ENCODE measurements around the gene NHLH1. TPM values are rescaled to one million over a fixed set of nuclear protein-coding genes. Genes with fewer than 3 reads are reported as not detected.

The NHLH1 gene
- total RNA-seq, 5 donors from 2014 or later (not counting 1 experiment from before 2014, with no cell fraction given), result 0.16 to 0.38 (median 0.38) TPM; not detected in 2

GRCh38 chr1:160400223-160400645 lies 33.4 kb downstream of the NHLH1 start, which contains the start of gene VANGL2:
Gene VANGL2 (plus strand): TSS chr1:160400564. CDS start chr1:160415838, 15,274 bp downstream.
- Histone ChIP-seq H3K36me3 (ENCODE audit: control insufficient read depth in 2 of 2, extremely low read depth in 1 of 2, insufficient read depth in 1 of 2, low read length in 1 of 2) (no peaks in the 10 kb centered on the region), H3K27ac (ENCODE audit: low read length) (no peak within 1 kb of the TSS), H3K4me1 (ENCODE audit: control insufficient read depth in 1 of 2, extremely low read depth in 1 of 2, insufficient read depth in 2 of 2, low read length in 2 of 2) (peaks cover 0 to 17% of the 10 kb centered on the region in 2 experiments), H3K9me3 (no peaks in the 10 kb centered on the region), H3K27me3 (replicated peaks in 1 of 2; ENCODE audit: control insufficient read depth in 2 of 2, extremely low read depth in 1 of 2, insufficient read depth in 2 of 2, low read length in 1 of 2) (peaks cover 0 to 35% of the 10 kb centered on the region in 2 experiments), H3K4me3 (ENCODE audit: control insufficient read depth in 1 of 2, extremely low read depth in 1 of 2, low read length in 1 of 2) (peak within 1 kb of the TSS; percentile 33 to 67)
- Mint-ChIP-seq H3K36me3 (no peaks in the 10 kb centered on the region), H3K27me3 (peaks cover 7 to 27% of the 10 kb centered on the region in 2 donors), H3K4me3 (peak within 1 kb of the TSS; percentile 56 to 66 (median 65)), H3K4me1 (peaks cover 6 to 12% (median 11%) of the 10 kb centered on the region in 3 donors), H3K27ac (no peak within 1 kb of the TSS), H3K9me3 (no peaks in the 10 kb centered on the region)
- POLR2A ChIA-PET, result no interaction called here
- DNase-seq (peak in 24 of 35 experiments; percentile 11 to 58 (median 28)), ATAC-seq (replicated peaks in 1 of 4) (peak; percentile 54 to 70 (median 56))
- WGBS (ENCODE audit: insufficient coverage), result 5% methylated on average over 11 of the region's 34 CpGs
- CTCF ChIA-PET, result no interaction called here

- ATAC-seq (replicated peaks in 1 of 4), result peak; percentile 44 to 62 (median 56)
- Mint-ChIP-seq H3K36me3 (no peaks in the 10 kb centered on the region), H3K27me3 (peaks cover 7 to 26% of the 10 kb centered on the region in 2 donors), H3K27ac (no peak overlapping the region), H3K4me1 (peaks cover 6 to 12% (median 11%) of the 10 kb centered on the region in 3 donors), H3K4me3 (peak overlapping the region; percentile 56 to 66 (median 65)), H3K9me3 (no peaks in the 10 kb centered on the region)
- H3K9me3 ChIP-seq, result no peaks in the 10 kb centered on the region
- H3K4me1 ChIP-seq (ENCODE audit: control insufficient read depth in 1 of 2, extremely low read depth in 1 of 2, insufficient read depth in 2 of 2, low read length in 2 of 2), result peaks cover 0 to 17% of the 10 kb centered on the region in 2 experiments
- no peak overlapping the region for H3K27ac ChIP-seq (ENCODE audit: low read length)
- CTCF ChIA-PET, result no interaction called here
- H3K4me3 ChIP-seq (ENCODE audit: control insufficient read depth in 1 of 2, extremely low read depth in 1 of 2, low read length in 1 of 2), result peak overlapping the region; percentile 33 to 67
- DNase-seq, result peak in 6 of 35 experiments; percentile 4 to 22 (median 13)
- WGBS (ENCODE audit: insufficient coverage), result 5% methylated on average over 35 of the region's 55 CpGs
- POLR2A ChIA-PET, result interaction anchor here in 1 of 2 donors (0.7 kb wide), 1 partner anchor 456 kb away, joined by 3 read pairs; no protein-coding TSS in a partner anchor
- H3K27me3 ChIP-seq (replicated peaks in 1 of 2; ENCODE audit: control insufficient read depth in 2 of 2, extremely low read depth in 1 of 2, insufficient read depth in 2 of 2, low read length in 1 of 2), result peaks cover 0 to 35% of the 10 kb centered on the region in 2 experiments
- H3K36me3 ChIP-seq (ENCODE audit: control insufficient read depth in 2 of 2, extremely low read depth in 1 of 2, insufficient read depth in 1 of 2, low read length in 1 of 2), result no peaks in the 10 kb centered on the region
Observed at GRCh38 chr1:160400646-160401486, 34.0 kb downstream of the NHLH1 start.

- ATAC-seq (replicated peaks in 1 of 4), result peak in 1 of 4 experiments; percentile 10
- Histone ChIP-seq H3K27ac (ENCODE audit: low read length) (no peak overlapping the region), H3K27me3 (replicated peaks in 1 of 2; ENCODE audit: control insufficient read depth in 2 of 2, extremely low read depth in 1 of 2, insufficient read depth in 2 of 2, low read length in 1 of 2) (peaks cover 0 to 35% of the 10 kb centered on the region in 2 experiments), H3K9me3 (no peaks in the 10 kb centered on the region), H3K4me1 (ENCODE audit: control insufficient read depth in 1 of 2, extremely low read depth in 1 of 2, insufficient read depth in 2 of 2, low read length in 2 of 2) (peaks cover 0 to 17% of the 10 kb centered on the region in 2 experiments), H3K4me3 (ENCODE audit: control insufficient read depth in 1 of 2, extremely low read depth in 1 of 2, low read length in 1 of 2) (no peak overlapping the region), H3K36me3 (ENCODE audit: control insufficient read depth in 2 of 2, extremely low read depth in 1 of 2, insufficient read depth in 1 of 2, low read length in 1 of 2) (no peaks in the 10 kb centered on the region)
- Mint-ChIP-seq H3K36me3 (no peaks in the 10 kb centered on the region), H3K27me3 (peaks cover 7 to 25% of the 10 kb centered on the region in 2 donors), H3K27ac (no peak overlapping the region), H3K4me3 (peak overlapping the region; percentile 56 to 66 (median 65)), H3K4me1 (peaks cover 6 to 12% (median 11%) of the 10 kb centered on the region in 3 donors), H3K9me3 (no peaks in the 10 kb centered on the region)
- DNase-seq, result peak in 1 of 35 experiments; percentile 12
- 82% methylated on average over 6 of the region's 7 CpGs for WGBS (ENCODE audit: insufficient coverage)
- CTCF ChIA-PET, result no interaction called here
- POLR2A ChIA-PET, result no interaction called here
Observed at GRCh38 chr1:160401487-160401805, 34.6 kb downstream of the NHLH1 start.

- POLR2A ChIA-PET, result no interaction called here
- Mint-ChIP-seq H3K4me1 (peaks cover 6 to 12% (median 11%) of the 10 kb centered on the region in 3 donors), H3K9me3 (no peaks in the 10 kb centered on the region), H3K27me3 (peaks cover 7 to 25% of the 10 kb centered on the region in 2 donors), H3K36me3 (no peaks in the 10 kb centered on the region), H3K4me3 (peak overlapping the region in 2 of 3 donors; percentile 56 to 65), H3K27ac (no peak overlapping the region)
- Histone ChIP-seq H3K4me3 (ENCODE audit: control insufficient read depth in 1 of 2, extremely low read depth in 1 of 2, low read length in 1 of 2) (no peak overlapping the region), H3K9me3 (no peaks in the 10 kb centered on the region), H3K4me1 (ENCODE audit: control insufficient read depth in 1 of 2, extremely low read depth in 1 of 2, insufficient read depth in 2 of 2, low read length in 2 of 2) (peaks cover 0 to 17% of the 10 kb centered on the region in 2 experiments), H3K27me3 (replicated peaks in 1 of 2; ENCODE audit: control insufficient read depth in 2 of 2, extremely low read depth in 1 of 2, insufficient read depth in 2 of 2, low read length in 1 of 2) (peaks cover 0 to 35% of the 10 kb centered on the region in 2 experiments), H3K36me3 (ENCODE audit: control insufficient read depth in 2 of 2, extremely low read depth in 1 of 2, insufficient read depth in 1 of 2, low read length in 1 of 2) (no peaks in the 10 kb centered on the region), H3K27ac (ENCODE audit: low read length) (no peak overlapping the region)
- WGBS (ENCODE audit: insufficient coverage), result 89% methylated on average over 5 of the region's 9 CpGs
- CTCF ChIA-PET, result interaction anchor here in 1 of 2 donors (0.7 kb wide), 1 partner anchor 153 kb away, joined by 3 read pairs; no protein-coding TSS in a partner anchor
- ATAC-seq (replicated peaks in 1 of 4) (no peak), DNase-seq (no peak)
Observed at GRCh38 chr1:160402001-160402795, 35.3 kb downstream of the NHLH1 start.

- DNase-seq (peak in 1 of 35 experiments; percentile 5), ATAC-seq (replicated peaks in 1 of 4) (no peak)
- Histone ChIP-seq H3K27me3 (replicated peaks in 1 of 2; ENCODE audit: control insufficient read depth in 2 of 2, extremely low read depth in 1 of 2, insufficient read depth in 2 of 2, low read length in 1 of 2) (peaks cover 0 to 35% of the 10 kb centered on the region in 2 experiments), H3K4me3 (ENCODE audit: control insufficient read depth in 1 of 2, extremely low read depth in 1 of 2, low read length in 1 of 2) (no peak overlapping the region), H3K27ac (ENCODE audit: low read length) (no peak overlapping the region), H3K36me3 (ENCODE audit: control insufficient read depth in 2 of 2, extremely low read depth in 1 of 2, insufficient read depth in 1 of 2, low read length in 1 of 2) (no peaks in the 10 kb centered on the region), H3K9me3 (no peaks in the 10 kb centered on the region), H3K4me1 (ENCODE audit: control insufficient read depth in 1 of 2, extremely low read depth in 1 of 2, insufficient read depth in 2 of 2, low read length in 2 of 2) (peaks cover 0 to 17% of the 10 kb centered on the region in 2 experiments)
- no peak overlapping the region for H3K27ac Mint-ChIP-seq
- no CpG with 5 or more reads among the region's 3 CpGs for WGBS (ENCODE audit: insufficient coverage)
- H3K4me3 Mint-ChIP-seq, result no peak overlapping the region
- H3K4me1 Mint-ChIP-seq, result peaks cover 6 to 12% (median 11%) of the 10 kb centered on the region in 3 donors
- ChIA-PET CTCF (interaction anchor here in 1 of 2 donors (0.7 kb wide), 1 partner anchor 154 kb away, joined by 3 read pairs; no protein-coding TSS in a partner anchor), POLR2A (no interaction called here)
- no peaks in the 10 kb centered on the region for H3K9me3 Mint-ChIP-seq
- peaks cover 7 to 25% of the 10 kb centered on the region in 2 donors for H3K27me3 Mint-ChIP-seq
- H3K36me3 Mint-ChIP-seq, result no peaks in the 10 kb centered on the region
Observed at GRCh38 chr1:160403244-160403643, 36.4 kb downstream of the NHLH1 start.

- WGBS (ENCODE audit: insufficient coverage), result 100% methylated on average over 2 of the region's 3 CpGs
- Mint-ChIP-seq H3K4me3 (no peak overlapping the region), H3K27ac (no peak overlapping the region), H3K36me3 (no peaks in the 10 kb centered on the region), H3K27me3 (peaks cover 7 to 25% of the 10 kb centered on the region in 2 donors), H3K4me1 (peaks cover 6 to 11% (median 9%) of the 10 kb centered on the region in 3 donors), H3K9me3 (no peaks in the 10 kb centered on the region)
- Histone ChIP-seq H3K27me3 (replicated peaks in 1 of 2; ENCODE audit: control insufficient read depth in 2 of 2, extremely low read depth in 1 of 2, insufficient read depth in 2 of 2, low read length in 1 of 2) (peaks cover 0 to 36% of the 10 kb centered on the region in 2 experiments), H3K27ac (ENCODE audit: low read length) (no peak overlapping the region), H3K9me3 (no peaks in the 10 kb centered on the region), H3K4me3 (ENCODE audit: control insufficient read depth in 1 of 2, extremely low read depth in 1 of 2, low read length in 1 of 2) (no peak overlapping the region), H3K4me1 (ENCODE audit: control insufficient read depth in 1 of 2, extremely low read depth in 1 of 2, insufficient read depth in 2 of 2, low read length in 2 of 2) (peaks cover 0 to 17% of the 10 kb centered on the region in 2 experiments), H3K36me3 (ENCODE audit: control insufficient read depth in 2 of 2, extremely low read depth in 1 of 2, insufficient read depth in 1 of 2, low read length in 1 of 2) (no peaks in the 10 kb centered on the region)
- POLR2A ChIA-PET, result no interaction called here
- CTCF ChIA-PET, result no interaction called here
- ATAC-seq (replicated peaks in 1 of 4), result no peak
- DNase-seq, result no peak
Observed at GRCh38 chr1:160404094-160404493, 37.2 kb downstream of the NHLH1 start.
